GM21447 (cell line): Measurements from ENCODE around the gene CDC42BPB.

ENCODE experiments used
- ATAC-seq: cut with Tn5 transposase; IDR thresholded peaks from one replicate; pipeline ENCODE4 v1.9.1; 2021; ENCODE audit not compliant: unreplicated experiment

Gene CDC42BPB

DNA sequence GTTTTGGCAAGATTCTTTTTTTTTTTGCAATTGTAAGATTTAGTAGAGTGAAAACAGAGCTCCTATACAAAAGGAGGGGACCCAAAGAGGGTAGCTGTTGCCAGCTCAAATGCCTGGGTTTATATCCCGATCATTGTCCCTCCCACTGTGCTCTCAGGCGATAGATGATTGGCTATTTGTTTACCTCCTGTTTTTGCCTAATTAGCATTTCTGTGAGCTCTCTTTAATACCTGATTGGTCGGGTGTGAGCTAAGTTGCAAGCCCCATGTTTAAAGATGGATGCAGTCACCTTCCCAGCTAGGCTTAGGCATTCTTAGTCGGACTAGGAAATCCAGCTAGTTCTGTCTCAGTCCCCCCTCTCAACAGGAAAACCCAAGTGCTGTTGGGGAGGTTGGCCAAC is 39.0 kb upstream of the CDC42BPB start:
- no peak for ATAC-seq

DNA sequence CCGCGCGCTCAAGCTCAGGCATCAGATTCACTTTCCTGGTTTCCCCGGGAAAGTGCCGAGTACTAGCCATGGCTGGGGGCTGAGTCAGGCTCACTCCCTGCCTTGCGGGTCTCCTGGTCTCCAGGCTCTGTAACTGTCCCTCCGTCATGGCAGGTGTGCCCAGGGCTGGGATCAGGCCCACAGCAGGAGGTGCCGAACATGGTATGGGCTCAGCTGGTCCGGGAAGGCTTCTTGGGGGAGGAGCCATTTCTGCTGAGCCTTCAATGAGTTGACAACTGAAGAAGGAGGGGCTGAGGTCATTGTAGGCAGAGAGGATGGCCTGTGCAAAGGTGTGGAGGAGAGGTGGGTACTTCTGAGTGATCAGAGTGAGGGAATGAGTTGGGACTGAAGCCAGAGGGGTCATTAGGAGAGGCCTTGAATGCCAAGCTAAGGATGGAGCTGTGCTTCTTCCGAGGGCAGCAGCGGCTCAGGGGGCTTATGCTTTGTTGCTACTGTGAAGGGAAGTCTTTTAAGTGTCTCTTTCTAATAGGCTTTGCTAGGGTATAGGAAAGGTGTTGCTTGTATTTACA is 37.9 kb upstream of the CDC42BPB start:
- ATAC-seq, result no peak

DNA sequence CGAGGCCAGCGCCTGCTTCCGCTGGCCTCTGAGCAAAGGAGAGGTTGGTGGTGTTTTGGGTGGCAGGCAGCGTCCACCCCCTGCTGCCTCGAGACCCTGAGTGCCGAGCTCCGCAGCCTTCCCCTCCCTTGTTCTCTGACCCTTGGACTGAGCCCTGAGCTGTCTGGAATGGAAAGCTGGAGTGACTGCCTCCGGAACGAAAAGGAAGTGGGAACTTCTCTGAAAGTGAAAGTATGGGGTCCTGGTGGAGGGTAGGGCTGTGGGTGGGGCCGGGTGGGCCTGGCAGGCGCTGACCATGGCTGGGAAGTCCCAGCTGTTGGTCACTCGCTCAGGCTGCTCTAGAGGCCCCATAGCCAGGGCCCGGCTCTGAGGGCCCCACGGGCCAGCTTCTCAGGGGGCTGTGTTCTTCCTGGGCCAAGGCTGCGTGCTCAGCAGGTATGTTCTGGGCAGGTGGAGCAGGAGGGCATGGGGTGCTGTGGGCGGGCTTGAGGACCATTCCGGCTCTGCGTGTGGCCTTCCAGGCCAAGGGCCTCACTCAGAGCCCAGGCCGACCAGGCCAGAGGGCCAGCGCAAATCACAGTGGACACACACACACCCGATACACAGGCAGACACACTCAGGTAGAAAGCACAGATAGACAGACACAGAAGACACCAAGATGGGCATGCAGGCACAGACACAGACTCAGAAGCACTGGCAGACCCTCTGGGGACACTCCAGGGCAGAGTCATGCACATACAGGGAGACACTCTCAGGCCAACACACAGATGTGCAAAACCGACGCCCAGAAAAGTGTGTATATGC is 37.3 kb upstream of the CDC42BPB start, which contains the start of gene EXOC3L4:
Gene EXOC3L4 (plus strand): TSS at position 320 of the 804 bp plus-strand sequence. CDS start 5,495 bp downstream, outside the sequence.
- ATAC-seq, result no peak

- no peak for ATAC-seq
Measured at GRCh38 chr14:103093856-103094405, 36.6 kb upstream of the CDC42BPB start.

DNA sequence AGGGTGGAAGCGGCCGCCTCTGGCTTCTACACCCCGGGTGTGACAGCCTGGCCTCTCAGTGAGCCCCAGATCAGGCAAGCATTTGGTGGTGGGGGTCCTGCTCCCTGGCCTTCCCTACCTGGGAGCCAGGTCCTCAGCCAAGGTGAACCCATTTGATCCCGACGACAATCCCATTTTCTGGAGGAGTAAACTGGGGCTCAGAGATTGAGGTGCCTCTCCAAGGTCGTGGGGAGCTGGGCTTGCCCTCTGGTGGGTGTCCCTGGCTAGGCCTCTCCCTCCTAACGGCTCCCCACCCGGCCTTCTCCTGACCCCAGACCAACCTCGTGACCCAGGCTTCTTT is 34.5 kb upstream of the CDC42BPB start:
- no peak for ATAC-seq

- ATAC-seq, result no peak
Measured at GRCh38 chr14:103091041-103091882, 33.9 kb upstream of the CDC42BPB start.

GRCh38 chr14:103090481-103091020 is 33.2 kb upstream of the CDC42BPB start:
- no peak for ATAC-seq

GRCh38 chr14:103089386-103090335 is 32.3 kb upstream of the CDC42BPB start:
- no peak for ATAC-seq

GRCh38 chr14:103088921-103089320 is 31.6 kb upstream of the CDC42BPB start:
- ATAC-seq, result no peak

DNA sequence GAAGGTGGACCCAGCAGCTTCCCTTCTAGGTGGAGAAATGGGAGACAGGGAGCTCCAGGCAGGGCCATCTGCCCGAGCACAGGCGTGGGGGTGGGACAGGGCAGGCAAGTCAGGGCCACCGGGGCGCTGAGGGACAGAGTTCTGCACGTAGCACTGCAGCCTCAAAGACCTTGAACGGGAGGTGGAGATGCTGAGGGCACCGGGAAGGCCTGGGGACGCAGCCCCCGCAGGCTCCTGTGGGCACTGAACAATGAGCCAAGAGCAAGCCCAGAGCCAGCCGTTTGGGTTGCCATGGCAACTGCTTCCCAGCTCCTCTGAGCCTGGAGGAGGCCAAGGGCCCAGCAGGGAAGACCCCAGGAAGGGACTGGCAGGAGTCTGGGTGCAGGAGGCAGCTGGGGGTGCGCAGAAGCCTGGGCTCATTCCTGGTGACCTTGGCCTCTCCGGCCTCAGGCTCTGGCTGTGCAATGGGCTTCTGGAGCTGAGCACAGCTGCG is 30.0 kb upstream of the CDC42BPB start:
- ATAC-seq, result no peak

DNA sequence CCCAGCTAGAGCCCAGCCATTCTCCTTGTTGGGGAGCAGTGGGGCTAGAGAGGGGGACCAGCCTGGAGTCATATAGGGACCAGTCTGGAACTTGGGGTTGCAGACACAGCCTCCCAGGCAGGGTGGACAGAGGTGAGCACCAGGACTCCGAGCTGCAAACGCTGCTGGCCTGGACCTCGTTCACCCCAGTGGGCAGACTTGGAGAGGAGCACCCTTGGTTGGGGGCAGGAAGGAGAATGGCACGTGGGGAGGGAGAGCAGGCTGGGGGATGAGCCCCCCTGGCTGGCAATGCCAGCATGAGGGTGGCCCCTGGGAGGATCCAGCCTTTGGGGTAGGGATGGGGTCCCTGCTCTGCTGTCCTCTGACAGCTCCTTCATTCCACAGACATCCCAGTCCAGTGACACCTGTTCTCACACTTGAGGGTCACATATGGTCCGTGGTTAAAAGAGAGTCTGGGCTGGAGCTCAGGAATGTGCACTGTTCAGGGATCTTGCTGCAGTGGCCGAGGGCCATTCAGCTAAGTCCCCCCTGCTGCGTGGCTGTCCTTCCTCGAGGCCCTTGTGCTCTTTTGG is 29.5 kb upstream of the CDC42BPB start:
- no peak for ATAC-seq

- no peak for ATAC-seq
Measured at GRCh38 chr14:103085106-103086091, 28.1 kb upstream of the CDC42BPB start.

DNA sequence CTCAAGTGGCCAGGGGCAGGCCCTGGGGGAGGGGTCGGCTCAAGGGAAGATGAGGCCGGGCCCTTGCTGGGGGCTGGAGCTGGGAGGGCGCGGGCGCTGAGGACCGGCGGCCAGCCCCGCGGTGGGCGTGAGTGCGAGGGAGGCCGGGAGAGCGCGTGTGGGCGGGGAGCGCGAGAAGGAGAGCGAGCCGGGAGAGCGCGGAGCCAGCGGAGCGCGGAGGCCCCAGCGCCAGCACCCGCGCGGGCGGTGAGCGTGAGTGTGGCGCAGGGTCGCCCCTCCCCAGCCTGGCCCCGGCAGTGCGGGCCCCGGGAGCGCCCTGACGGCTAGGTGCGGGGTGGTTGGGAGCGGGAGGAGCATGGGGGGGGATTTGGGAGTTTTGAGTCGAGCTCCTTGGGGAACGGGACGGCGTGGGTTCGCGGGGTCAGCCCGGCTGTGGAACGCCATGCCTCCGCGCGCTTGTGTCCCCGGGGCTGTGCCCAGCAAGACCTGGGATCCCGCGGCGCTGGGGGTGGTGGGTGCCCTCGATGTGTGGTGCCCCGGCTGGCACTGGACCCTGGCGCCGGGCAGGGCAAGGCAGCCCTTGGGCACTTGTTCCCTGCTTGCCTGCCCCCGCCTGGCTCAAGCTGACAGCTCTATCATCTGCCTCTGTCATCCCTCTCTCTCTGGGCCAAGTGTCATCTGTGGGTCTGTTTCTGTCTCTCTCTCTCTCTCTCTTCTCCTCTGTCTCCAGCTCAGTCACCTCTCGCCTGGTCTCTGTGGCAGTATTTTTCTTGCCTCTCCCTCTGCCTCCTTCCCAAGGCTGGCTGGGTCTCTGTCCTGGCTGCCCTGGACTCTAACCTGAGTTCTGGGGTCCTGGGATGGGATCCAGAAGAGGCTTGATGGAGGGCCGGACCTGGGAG is 26.9 kb upstream of the CDC42BPB start, which contains the start of gene LBHD2:
Gene LBHD2 (plus strand): TSS at position 190 of the 899 bp plus-strand sequence. CDS start 1,803 bp downstream, outside the sequence.
- no peak for ATAC-seq

GRCh38 chr14:103081951-103082350 is 24.6 kb upstream of the CDC42BPB start:
- ATAC-seq, result no peak

DNA sequence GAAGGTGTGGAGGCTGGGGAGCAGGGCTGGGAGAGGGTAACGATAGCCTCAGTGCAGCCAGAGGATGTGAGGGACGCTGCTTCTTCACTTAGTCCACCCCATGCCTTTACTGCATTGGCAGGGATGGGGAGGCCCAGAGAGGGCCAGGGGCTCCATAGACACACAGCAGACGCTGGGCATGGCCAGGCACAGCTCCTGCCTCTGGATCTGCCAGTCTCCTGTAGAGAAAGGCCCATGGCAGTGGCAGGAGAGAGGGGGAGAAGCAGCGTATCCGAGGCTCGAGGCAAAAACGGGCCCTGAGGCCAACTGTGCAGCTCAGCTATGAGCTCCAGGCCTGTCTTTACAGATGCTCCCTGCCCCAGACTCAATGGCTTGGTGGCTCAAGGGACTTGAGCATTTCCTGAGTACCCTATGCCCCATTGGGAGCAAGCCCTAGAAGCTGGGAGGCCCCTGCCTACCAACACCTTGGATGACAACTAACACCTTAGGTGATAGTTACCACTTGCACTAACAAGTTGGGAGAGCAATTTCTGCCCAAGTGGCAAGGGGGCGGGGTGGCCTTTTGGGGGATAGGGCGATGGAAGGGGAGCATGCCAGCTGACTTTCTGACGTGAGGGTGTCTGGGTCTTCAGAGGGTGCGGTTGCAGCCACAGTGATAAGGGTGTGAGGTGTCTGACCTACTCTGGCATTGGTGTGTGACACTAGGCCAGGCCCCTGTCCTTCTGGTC is 21.7 kb upstream of the CDC42BPB start:
- no peak for ATAC-seq

DNA sequence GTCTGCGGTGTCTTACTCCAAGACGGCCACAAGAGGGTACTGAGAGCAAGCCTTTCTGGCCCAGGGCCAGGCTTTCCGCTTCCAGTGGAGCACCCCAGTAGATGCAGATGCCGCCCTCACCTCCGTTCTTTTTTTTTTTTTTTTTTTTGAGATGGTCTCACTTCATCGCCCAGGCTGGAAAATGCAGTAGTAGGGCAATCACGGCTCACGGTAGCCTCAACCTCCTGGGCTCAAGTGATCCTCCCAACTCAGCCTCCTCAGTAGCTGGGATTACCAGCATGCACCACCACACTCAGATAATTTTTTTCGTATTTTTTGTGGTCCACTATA is 21.0 kb upstream of the CDC42BPB start:
- ATAC-seq, result peak; percentile 51
